Neutrophil (primary cell): ENCODE results near the gene KCNAB3.
A peak's percentile ranks its signal among the peaks of the same experiment; 100 is the strongest.

Experiments used
- H3K27ac ChIP-seq: fragments of 200-600 bp; sonication (generic); 2 replicates; pipeline ENCODE4 v1.5.1; 2016; ENCODE audit warnings: mild to moderate bottlenecking, moderate library complexity
- H3K27me3 ChIP-seq: fragments of 200-600 bp; sonication (generic); 2 replicates; pipeline ENCODE4 v1.6.0; 2016; ENCODE audit warnings: mild to moderate bottlenecking
- H3K36me3 ChIP-seq: fragments of 200-600 bp; sonication (generic); 2 replicates; pipeline ENCODE4 v1.5.1; 2017
- H3K4me1 ChIP-seq, 2 experiments: fragments of 200-600 bp in 1 of 2; sonication (generic) in 1 of 2; 1 replicate in 1 of 2; 2 replicates in 1 of 2; pipeline versions ENCODE4 v1.5.1 to v1.6.1; 2013 to 2016; ENCODE audit warnings: low read depth in 1 of 2, low read length in 1 of 2, mild to moderate bottlenecking in 1 of 2, moderate library complexity in 1 of 2; ENCODE audit not compliant: control insufficient read depth in 1 of 2, insufficient read depth in 1 of 2
- H3K4me3 ChIP-seq, 2 experiments: fragments of 200-600 bp in 1 of 2; sonication (generic) in 1 of 2; 1 replicate in 1 of 2; 2 replicates in 1 of 2; pipeline ENCODE4 v1.5.1; 2013 to 2016; ENCODE audit warnings: low read depth in 1 of 2, low read length in 1 of 2, mild to moderate bottlenecking in 1 of 2, moderate library complexity in 1 of 2
- H3K9me3 ChIP-seq: fragments of 200-600 bp; sonication (generic); 2 replicates; pipeline ENCODE4 v1.5.1; 2016
- CTCF ChIP-seq: fragments of 200-600 bp; sonication (generic); IDR thresholded peaks from 2 replicates; pipeline ENCODE4 v1.5.1; 2016; ENCODE audit warnings: antibody characterized with exemption

KCNAB3 gene

DNA sequence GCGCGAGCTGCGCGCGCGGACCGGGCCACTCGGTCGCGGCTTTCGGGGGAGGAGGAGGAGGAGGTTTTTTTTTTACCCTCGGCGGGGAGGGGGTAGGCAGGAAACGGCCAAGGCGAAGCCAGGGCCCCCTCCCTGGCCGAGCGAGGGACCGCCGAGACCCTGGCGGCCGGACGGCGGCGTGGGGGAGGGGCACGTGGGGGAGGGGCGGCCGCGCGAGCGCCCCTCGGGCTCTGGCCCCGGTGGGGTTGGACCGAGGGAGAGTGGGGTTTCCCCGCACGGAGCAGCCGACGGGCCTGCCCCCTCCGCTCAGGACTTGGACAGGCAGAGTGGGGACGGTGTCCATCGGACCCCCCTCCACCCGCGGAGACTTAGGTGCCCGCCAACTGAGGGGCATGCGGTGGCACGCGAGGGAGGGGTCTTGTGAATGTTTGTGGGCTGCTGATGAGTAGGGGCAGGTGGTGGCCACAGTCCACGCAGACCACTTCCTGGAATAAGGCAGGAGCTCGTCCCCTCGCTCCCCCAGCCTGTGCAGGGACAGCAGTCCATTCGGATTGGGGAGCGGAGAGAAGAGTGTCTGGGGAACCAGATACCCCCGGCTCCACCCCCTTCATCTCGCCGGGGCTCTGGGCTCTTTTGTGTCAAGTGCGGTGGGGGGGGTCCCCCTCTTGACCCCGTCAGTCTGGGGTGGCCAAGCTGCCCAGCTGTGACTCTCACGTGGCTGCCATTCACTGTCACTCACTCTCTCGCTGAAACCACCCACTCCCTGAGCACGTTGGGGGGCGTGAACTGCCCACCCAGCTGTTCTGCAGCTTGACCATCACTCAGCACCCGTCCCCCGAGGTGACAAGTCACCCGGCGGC, 44.1 kb downstream of the KCNAB3 start:
- Histone ChIP-seq H3K27ac (peak overlapping the region; percentile 86), H3K4me1 (peaks cover 68 to 83% of the 10 kb centered on the region in 2 experiments), H3K9me3 (no peaks in the 10 kb centered on the region), H3K36me3 (peaks cover 3% of the 10 kb centered on the region), H3K27me3 (no peaks in the 10 kb centered on the region), H3K4me3 (peak overlapping the region; percentile 73 to 97)
- TF ChIP-seq CTCF, result no peak

DNA sequence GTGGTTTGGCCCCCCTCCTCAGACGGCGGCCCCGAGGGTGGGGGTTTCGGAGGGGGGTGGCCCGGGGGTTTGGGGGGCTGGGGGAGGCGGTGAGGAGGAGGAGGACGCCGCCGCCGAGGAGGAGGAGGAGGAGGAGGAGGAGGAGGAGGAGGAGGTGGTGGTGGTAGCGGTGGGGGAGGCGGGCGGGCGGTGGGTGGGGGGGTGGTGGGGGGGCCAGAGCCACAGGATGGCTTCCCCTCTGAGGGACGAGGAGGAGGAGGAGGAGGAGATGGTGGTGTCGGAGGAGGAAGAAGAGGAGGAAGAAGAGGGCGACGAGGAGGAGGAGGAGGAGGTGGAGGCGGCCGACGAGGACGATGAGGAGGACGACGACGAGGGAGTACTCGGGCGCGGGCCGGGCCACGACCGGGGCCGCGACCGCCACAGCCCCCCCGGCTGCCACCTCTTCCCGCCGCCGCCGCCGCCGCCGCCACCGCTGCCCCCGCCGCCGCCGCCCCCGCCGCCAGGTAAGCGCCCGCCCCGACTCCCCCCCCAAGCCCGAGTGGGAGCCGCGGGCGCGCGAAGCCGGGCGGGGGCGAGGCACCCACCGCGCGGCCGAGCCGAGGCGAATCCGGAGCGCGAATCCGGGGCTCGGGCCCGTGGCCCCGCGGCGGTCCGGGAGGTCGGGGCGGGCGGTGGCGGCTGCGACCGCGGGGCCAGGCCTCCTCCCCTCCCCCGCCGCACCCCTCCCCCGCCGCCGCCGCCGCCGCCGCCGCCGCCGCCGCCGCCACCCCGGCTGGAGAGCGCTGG, 44.9 kb downstream of the KCNAB3 start:
- Histone ChIP-seq H3K4me3 (peak overlapping the region; percentile 73 to 97), H3K36me3 (no peaks in the 10 kb centered on the region), H3K9me3 (no peaks in the 10 kb centered on the region), H3K27ac (peak overlapping the region; percentile 86), H3K4me1 (peaks cover 68 to 79% of the 10 kb centered on the region in 2 experiments), H3K27me3 (no peaks in the 10 kb centered on the region)
- no peak for TF ChIP-seq CTCF

GRCh38 chr17:7883781-7884386, 45.8 kb downstream of the KCNAB3 start:
- Histone ChIP-seq H3K27ac (peak overlapping the region; percentile 16), H3K27me3 (no peaks in the 10 kb centered on the region), H3K4me1 (peaks cover 61 to 73% of the 10 kb centered on the region in 2 experiments), H3K9me3 (no peaks in the 10 kb centered on the region), H3K4me3 (peak overlapping the region; percentile 12 to 50), H3K36me3 (no peaks in the 10 kb centered on the region)
- no peak for TF ChIP-seq CTCF

GRCh38 chr17:7882629-7883028, 47.0 kb downstream of the KCNAB3 start:
- Histone ChIP-seq H3K4me1 (peaks cover 50 to 60% of the 10 kb centered on the region in 2 experiments), H3K9me3 (no peaks in the 10 kb centered on the region), H3K27me3 (no peaks in the 10 kb centered on the region), H3K27ac (peak overlapping the region; percentile 73), H3K36me3 (no peaks in the 10 kb centered on the region), H3K4me3 (no peak overlapping the region)
- no peak for TF ChIP-seq CTCF

- no peak overlapping the region for H3K4me3 ChIP-seq
- TF ChIP-seq CTCF, result no peak
- peaks cover 44 to 55% of the 10 kb centered on the region in 2 experiments for H3K4me1 ChIP-seq
- no peaks in the 10 kb centered on the region for H3K27me3 ChIP-seq
- peak overlapping the region; percentile 73 for H3K27ac ChIP-seq
- no peaks in the 10 kb centered on the region for H3K9me3 ChIP-seq
- no peaks in the 10 kb centered on the region for H3K36me3 ChIP-seq
Observed at GRCh38 chr17:7882068-7882467, 47.6 kb downstream of the KCNAB3 start.
